LNCAP (cell line): ENCODE data around the gene REPS2.

Source experiments
- TF ChIP-seq, protein P1 (sequence below): fragments of 450-650 bp; IDR thresholded peaks from 2 replicates; pipeline ENCODE4 v1.5.1; 2017; ENCODE audit warnings: mild to moderate bottlenecking

Gene REPS2

DNA sequence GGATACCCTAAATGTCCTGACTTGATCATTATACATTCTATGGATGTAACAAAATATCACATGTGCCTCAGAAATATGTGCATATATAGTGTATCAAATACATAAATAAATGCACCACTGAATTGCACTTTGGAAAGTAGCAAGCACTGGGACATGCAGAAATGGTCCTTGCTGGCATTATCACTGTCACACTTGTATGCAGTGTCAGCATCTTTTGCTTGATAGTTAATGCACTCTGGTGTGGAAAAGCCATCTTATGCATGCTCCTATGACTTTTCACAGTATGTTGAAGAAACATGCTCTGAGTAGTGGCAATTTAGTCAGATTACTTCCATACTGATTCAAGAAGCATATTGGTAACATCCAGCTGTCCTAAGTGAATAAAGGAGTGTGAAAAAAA is 27.5 kb upstream of the REPS2 start:
- TF ChIP-seq, protein P1, sequence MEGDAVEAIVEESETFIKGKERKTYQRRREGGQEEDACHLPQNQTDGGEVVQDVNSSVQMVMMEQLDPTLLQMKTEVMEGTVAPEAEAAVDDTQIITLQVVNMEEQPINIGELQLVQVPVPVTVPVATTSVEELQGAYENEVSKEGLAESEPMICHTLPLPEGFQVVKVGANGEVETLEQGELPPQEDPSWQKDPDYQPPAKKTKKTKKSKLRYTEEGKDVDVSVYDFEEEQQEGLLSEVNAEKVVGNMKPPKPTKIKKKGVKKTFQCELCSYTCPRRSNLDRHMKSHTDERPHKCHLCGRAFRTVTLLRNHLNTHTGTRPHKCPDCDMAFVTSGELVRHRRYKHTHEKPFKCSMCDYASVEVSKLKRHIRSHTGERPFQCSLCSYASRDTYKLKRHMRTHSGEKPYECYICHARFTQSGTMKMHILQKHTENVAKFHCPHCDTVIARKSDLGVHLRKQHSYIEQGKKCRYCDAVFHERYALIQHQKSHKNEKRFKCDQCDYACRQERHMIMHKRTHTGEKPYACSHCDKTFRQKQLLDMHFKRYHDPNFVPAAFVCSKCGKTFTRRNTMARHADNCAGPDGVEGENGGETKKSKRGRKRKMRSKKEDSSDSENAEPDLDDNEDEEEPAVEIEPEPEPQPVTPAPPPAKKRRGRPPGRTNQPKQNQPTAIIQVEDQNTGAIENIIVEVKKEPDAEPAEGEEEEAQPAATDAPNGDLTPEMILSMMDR: no peak

- TF ChIP-seq, protein P1: no peak
These were observed 26.4 kb upstream of the REPS2 start for GRCh38 chrX:16920075-16920474.

DNA sequence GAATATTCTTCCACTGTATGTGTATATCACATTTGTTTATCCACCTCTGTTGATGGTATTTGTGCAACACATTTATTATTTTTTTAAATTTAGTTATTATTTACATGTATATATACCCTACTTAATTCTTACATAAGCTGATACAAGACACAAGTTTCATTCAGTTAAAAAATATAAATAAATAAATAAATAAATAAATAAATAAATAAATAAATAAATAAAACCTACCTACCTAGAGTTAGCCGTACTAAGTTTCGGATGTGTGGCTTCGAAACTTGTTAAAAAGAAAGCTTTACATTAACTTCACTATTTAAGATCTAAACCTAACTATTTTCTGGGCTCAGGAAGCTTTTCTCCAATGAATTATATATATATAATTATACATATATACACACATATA is 23.3 kb upstream of the REPS2 start:
- TF ChIP-seq, protein P1: no peak

GRCh38 chrX:16924631-16925480 is 21.6 kb upstream of the REPS2 start:
- TF ChIP-seq, protein P1: no peak

DNA sequence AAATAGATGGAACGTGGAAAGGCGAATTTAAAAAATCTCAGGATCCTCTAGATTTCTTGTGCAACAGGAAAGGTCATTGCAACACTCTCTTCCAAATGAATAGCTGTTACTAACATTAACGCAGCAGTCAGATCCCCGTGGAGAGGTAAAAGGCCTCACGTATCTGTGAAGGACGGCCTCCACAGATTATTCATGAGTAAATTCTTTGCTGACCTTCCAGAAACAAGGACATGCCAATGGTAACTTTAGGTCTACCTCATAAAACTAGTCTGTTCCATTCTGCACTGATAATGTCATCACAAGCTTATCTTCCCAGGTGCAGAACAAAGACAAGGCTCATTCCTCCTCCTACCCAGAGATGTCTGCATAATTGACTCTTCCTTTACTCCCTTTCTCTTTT is 16.1 kb upstream of the REPS2 start:
- TF ChIP-seq, protein P1: no peak

GRCh38 chrX:16931371-16931770 is 15.1 kb upstream of the REPS2 start:
- TF ChIP-seq, protein P1: no peak

DNA sequence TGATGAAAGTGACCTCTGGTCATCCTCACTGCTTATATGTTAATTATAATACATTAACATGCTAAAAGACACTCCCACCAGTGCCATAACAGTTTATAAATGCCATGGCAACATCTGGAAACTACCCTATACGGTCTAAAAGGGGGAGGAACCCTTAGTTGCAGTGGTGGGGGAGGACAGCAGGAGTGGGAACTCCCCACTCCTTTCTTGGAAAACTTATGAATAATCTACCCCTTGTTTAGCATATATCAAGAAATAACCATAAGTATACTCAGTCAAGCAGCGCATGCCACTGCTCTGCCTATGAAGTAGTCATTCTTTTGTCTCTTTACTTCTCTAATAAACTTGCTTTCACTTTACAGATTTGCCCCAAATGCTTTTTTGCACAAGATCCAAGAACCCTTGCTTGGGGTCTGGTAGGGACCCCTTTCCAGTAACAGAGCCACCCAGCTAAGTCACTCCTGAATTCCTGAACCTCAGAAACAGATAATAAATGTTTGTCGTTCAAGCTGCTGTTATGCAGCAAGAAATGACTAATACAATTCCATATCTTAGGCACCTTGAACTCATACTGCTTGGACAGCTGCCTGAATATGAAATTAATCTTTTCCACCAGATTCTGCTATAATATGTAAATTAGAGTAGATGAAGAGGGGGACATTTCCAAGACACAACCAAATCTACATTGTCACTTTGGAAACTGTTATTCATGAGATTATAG is 14.4 kb upstream of the REPS2 start:
- TF ChIP-seq, protein P1: no peak
